ENCODE measurements around the gene ARHGEF26.

ARHGEF26 gene

DNA sequence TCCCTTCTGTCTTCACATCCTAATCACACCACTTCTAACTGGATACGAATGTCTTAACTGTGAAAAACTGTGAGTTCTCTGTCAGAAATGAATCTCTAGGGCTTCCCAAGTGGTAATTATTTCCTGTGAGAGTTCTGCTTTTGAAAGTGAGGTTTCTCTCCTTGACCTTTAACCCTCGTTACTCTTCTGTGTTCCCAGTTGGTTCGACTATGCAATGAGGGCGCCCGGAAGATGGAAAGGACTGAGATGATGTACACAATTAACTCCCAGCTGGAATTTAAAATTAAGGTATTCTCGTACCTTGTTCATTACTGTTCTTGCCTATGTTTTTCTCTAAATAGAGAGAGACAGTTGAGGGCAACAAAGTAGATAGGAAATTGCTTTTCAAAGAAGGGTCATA, 96.5 kb downstream of the ARHGEF26 start:
- DNase-seq (ENCODE audit: low spot score): no peak
- in situ Hi-C loops (cut with MboI; ENCODE audit: low pct_unique_long_range_greater_than_20kb, low sequenced_read_pairs, unreplicated experiment): no loop called here

DNA sequence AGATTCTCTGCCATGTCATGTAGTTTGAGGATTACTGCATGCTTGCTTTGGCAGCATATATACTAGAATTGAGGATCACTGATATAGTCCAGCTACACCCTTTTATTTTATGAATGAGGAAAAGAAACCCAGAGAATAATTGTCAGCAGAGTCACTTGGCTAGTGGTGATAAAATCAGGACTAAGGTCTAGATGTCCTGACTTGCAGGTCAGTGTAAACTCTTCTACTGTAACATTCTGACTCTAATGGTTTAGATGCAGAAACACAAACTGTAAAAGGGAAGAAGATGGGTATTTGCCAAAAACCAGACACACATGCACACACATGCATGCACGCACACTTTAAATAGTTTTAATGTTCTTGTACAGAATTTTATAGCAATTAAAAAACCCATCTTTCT, 97.5 kb downstream of the ARHGEF26 start:
- TF ChIP-seq, protein P1, sequence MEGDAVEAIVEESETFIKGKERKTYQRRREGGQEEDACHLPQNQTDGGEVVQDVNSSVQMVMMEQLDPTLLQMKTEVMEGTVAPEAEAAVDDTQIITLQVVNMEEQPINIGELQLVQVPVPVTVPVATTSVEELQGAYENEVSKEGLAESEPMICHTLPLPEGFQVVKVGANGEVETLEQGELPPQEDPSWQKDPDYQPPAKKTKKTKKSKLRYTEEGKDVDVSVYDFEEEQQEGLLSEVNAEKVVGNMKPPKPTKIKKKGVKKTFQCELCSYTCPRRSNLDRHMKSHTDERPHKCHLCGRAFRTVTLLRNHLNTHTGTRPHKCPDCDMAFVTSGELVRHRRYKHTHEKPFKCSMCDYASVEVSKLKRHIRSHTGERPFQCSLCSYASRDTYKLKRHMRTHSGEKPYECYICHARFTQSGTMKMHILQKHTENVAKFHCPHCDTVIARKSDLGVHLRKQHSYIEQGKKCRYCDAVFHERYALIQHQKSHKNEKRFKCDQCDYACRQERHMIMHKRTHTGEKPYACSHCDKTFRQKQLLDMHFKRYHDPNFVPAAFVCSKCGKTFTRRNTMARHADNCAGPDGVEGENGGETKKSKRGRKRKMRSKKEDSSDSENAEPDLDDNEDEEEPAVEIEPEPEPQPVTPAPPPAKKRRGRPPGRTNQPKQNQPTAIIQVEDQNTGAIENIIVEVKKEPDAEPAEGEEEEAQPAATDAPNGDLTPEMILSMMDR (IDR thresholded peaks at IDR 0.05; ENCODE audit: extremely low read depth, insufficient read depth, missing control alignments): no peak
- no peak for DNase-seq (ENCODE audit: low spot score)
- in situ Hi-C loops (cut with MboI; ENCODE audit: low pct_unique_long_range_greater_than_20kb, low sequenced_read_pairs, unreplicated experiment): no loop called here

More for the DNA sequence above, 96.5 kb downstream of the ARHGEF26 start:
- TF ChIP-seq, protein P1 (IDR thresholded peaks at IDR 0.05; ENCODE audit: extremely low read depth, insufficient read depth, missing control alignments): no peak

DNA sequence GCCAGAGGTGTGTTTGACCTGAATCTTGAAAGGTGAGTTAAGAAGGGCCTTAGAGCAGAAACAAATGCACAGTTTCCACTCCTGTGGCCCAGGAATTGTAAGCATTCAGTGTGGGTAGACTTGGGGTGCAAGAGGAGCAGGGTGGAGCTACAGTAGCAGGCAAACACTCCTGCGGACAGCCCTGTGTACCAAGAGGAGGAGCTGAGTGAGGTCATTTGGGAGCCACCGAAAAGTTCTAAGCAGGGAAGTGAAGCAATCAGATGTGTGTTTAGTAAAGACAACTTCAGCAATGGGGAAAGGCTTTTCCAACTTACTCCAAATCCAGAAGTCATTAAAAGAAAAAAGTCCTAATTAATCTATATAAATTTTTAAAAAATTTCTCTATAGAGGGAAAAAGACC, 99.3 kb downstream of the ARHGEF26 start:
- in situ Hi-C loops (cut with MboI; ENCODE audit: low pct_unique_long_range_greater_than_20kb, low sequenced_read_pairs, unreplicated experiment): no loop called here
- TF ChIP-seq, protein P1 (IDR thresholded peaks at IDR 0.05; ENCODE audit: extremely low read depth, insufficient read depth, missing control alignments): no peak
- DNase-seq (ENCODE audit: low spot score): no peak

DNA sequence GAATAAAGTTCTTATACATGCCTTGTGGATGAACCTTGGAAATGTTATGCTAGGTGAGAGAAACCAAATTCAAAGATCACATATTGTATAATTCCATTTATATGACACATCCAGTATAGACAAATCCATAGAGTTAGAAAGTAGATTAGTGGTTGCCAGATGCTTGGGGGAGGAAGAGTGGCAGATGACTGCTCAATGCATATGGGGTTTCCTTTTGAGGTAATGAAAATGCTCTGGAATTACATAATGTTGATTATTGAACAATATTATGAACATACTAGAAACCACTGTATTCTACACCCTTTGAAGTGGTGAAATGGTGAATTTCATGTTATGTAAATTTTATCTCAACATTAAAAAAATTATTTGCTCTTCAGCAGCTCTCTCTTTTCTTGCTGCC, 102.3 kb downstream of the ARHGEF26 start:
- in situ Hi-C loops (cut with MboI; ENCODE audit: low pct_unique_long_range_greater_than_20kb, low sequenced_read_pairs, unreplicated experiment): no loop called here
- no peak for DNase-seq (ENCODE audit: low spot score)
- TF ChIP-seq, protein P1 (IDR thresholded peaks at IDR 0.05; ENCODE audit: extremely low read depth, insufficient read depth, missing control alignments): no peak

DNA sequence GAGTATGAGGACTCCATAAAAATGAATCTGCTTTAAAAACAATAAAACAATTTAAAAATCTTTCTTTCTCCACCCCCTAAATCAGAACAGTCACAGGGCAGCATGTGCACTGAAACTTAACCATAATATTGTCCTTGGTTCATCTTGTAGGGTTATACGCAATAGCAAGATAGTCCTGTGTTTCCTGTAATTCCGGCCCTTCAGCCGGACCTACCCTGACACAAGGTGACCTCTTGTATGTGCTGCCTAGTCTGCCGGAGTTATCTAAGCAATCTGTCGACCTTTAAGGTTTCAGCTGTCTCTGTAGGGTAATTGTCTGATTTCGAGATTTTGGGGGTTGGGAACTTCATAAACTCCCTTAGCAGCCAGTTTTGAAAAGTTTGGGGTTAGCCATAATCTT, 103.2 kb downstream of the ARHGEF26 start:
- in situ Hi-C loops (cut with MboI; ENCODE audit: low pct_unique_long_range_greater_than_20kb, low sequenced_read_pairs, unreplicated experiment): no loop called here
- TF ChIP-seq, protein P1 (IDR thresholded peaks at IDR 0.05; ENCODE audit: extremely low read depth, insufficient read depth, missing control alignments): no peak
- DNase-seq (ENCODE audit: low spot score): no peak

DNA sequence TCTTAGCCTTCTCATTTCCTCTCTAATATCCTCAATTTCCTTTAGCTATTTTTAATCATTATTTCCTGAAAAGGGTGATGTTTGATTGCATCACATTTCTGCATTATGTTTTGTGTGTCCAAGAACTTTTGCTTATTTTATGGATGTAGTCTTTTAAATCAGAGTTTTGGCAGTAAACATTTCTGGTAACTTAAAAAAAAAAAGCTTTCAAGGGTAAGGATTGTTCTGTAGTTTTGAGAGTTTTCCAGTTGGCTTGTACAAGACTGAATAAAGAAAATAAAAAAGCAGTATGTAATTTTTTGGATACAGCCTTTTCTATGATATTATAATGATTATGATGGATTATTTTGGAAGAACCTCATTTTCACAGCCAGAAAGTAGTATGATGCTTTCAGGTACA, 103.7 kb downstream of the ARHGEF26 start:
- no peak for DNase-seq (ENCODE audit: low spot score)
- in situ Hi-C loops (cut with MboI; ENCODE audit: low pct_unique_long_range_greater_than_20kb, low sequenced_read_pairs, unreplicated experiment): no loop called here
- TF ChIP-seq, protein P1 (IDR thresholded peaks at IDR 0.05; ENCODE audit: extremely low read depth, insufficient read depth, missing control alignments): no peak

DNA sequence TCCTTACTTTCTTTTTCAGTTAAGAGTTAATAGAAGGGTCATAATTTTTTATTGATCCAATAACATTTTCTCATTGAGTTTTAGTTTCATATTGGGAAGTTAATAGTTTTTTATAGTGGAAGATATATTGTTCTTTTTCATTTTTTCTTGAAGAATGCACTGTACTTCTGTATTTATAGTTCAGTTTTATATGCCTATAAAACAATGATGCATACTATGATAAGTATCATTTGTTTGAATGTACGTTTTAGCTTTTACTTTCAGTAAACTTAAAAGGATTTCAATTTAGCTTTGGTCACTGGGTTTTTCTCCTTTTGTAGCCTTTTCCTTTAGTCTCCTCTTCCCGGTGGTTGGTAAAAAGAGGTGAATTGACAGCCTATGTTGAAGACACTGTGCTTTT, 104.3 kb downstream of the ARHGEF26 start:
- in situ Hi-C loops (cut with MboI; ENCODE audit: low pct_unique_long_range_greater_than_20kb, low sequenced_read_pairs, unreplicated experiment): no loop called here
- TF ChIP-seq, protein P1 (IDR thresholded peaks at IDR 0.05; ENCODE audit: extremely low read depth, insufficient read depth, missing control alignments): no peak
- DNase-seq (ENCODE audit: low spot score): no peak
